GM12892 (cell line): ENCODE measurements around the gene CNTN6.

Experiments used
- DNase-seq: peaks from one replicate; pipeline ENCODE4 v3.0.0; 2011; ENCODE audit not compliant: insufficient read length
- FAIRE-seq: peaks from 2 replicates; lab custom pipeline; 2011; peaks lifted over from hg19 to GRCh38; lab: Jason Lieb, UNC
- POLR2A ChIP-seq: IDR thresholded peaks from 2 replicates; pipeline ENCODE4 v1.6.1; 2011; ENCODE audit warnings: low read depth, low read length, control low read depth
- POLR2AphosphoS5 ChIP-seq: IDR thresholded peaks from 2 replicates; pipeline ENCODE4 v1.6.1; 2011; ENCODE audit warnings: low read depth, low read length, control low read depth
- TAF1 ChIP-seq: IDR thresholded peaks from 2 replicates; pipeline ENCODE4 v1.6.1; 2011; ENCODE audit warnings: low read depth, mild to moderate bottlenecking, control low read depth, low read length, borderline replicate concordance

Gene CNTN6

DNA sequence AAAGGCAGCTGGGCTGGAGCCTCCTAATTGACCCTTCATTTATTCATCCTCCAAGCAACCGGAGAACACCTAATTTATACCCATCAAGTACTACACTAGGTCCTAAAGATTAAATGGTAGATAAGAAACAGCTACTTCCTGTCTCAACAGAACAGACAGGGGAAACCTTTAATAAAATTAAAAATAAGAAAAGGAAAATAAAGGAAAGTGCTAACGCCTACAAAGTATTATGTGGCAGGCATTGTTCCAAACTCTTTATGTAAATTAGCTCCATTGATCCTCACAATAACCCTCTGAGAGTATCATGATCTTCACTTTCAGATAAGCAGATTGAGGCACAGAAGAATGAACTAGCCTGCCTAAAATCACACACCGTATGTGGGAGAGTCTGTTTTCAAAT lies 139.5 kb downstream of the CNTN6 start:
- FAIRE-seq (no peak), DNase-seq (no peak)
- TF ChIP-seq POLR2AphosphoS5 (no peak), TAF1 (no peak), POLR2A (no peak)

DNA sequence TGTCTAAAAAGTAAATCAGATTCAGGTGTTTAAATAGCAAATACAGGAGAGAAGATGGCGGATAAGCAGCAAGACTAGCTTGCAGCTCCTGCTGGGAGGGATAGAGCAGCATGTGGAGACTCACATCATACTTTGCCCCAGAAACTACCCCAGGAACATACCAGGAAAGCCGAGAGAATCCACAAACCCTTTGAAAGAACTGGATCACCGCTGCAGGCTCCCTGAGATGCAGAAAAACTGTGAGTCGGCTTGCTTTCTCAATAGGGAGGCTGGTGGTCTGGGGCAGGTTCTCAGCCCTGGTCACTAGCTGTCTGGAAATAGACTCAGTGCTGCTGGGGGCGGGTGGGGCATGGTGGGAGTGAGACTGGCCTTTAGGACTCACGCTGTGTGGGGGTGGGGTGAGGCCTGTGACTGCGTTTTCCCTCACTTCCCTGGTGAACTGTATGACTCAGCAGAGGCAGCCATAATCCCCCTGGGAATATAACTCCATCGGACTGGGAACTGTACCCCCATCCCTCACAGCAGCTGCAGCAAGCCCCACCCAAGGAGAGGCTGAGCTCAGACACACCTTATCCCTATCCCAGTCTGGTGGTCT lies 142.8 kb downstream of the CNTN6 start:
- FAIRE-seq = no peak
- TF ChIP-seq TAF1 = no peak
- no peak for TF ChIP-seq POLR2A
- no peak for TF ChIP-seq POLR2AphosphoS5
- no peak for DNase-seq

DNA sequence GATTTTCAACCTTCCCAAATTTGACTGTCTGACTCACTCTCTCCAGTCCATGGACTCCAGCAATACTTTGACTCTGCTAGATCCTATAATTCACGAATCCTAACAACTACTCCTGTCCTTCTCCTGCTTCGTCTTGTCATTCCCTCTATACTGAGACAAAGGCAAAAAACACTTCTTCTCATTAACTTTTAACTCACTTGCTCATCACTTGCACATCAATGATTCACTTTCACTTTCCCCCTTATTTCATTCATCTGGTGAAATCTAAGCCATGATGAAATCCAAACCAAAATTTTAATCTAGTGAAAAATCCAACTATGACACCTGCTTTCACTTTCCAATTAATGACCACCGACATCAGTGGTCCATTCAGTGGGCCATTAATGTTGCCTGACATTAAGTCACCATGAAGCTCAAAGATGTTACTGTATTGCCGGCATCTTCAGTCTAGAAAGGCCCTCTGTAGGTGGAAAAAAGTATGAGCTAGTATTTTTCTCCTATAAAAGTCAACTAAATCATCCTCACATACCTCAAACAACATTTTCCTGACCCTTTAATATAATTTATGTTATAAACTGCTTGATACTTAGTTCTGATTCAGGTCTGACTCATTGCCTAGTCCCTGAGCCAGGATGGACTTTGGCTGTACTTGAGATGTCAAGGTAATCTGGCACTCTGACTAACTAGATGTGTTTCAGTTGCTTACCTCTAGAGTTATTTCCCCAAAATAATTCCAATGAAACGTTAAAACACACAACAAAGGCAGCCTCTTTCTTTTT lies 158.6 kb downstream of the CNTN6 start:
- DNase-seq = no peak
- FAIRE-seq = no peak
- TF ChIP-seq TAF1 (no peak), POLR2A (no peak), POLR2AphosphoS5 (no peak)

DNA sequence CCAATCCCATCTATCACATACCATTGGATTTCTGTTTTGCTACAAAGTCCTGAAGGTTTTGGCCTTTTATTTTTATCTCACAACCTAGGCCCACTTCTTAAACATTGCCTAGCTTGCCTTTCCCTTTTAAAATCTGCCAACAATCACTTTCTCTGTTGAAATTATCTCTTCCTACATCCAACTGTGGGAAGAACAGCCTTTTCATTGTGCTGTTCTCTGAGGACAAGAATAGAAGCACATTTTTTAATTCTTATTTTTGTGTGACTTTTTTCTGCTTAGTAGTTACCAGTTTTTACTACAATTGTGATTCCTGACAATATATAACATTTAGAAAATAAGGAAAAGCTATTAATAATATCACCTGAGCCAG lies 159.2 kb downstream of the CNTN6 start:
- no peak for DNase-seq
- no peak for FAIRE-seq
- no peak for TF ChIP-seq TAF1
- no peak for TF ChIP-seq POLR2A
- TF ChIP-seq POLR2AphosphoS5 = no peak

DNA sequence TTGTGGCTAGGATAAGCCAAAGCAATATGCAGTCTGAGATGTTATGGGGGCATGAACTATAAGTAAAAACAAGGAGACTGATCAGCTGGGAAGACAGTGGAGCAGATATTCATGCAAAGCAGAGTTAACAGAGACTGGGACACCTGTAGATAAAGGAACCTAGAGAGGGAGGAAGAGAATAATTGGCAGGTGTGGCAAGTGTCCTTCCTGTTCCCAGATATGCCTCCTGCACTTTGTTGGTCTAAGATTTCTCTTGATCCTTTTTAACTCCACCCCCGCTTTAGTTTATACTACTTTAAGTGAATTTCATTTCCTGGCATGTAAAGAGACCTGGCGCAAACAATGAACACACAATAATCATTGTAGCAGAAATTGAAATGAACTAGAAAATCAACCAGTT lies 169.4 kb downstream of the CNTN6 start:
- no peak for DNase-seq
- TF ChIP-seq TAF1 = no peak
- FAIRE-seq = no peak

DNA sequence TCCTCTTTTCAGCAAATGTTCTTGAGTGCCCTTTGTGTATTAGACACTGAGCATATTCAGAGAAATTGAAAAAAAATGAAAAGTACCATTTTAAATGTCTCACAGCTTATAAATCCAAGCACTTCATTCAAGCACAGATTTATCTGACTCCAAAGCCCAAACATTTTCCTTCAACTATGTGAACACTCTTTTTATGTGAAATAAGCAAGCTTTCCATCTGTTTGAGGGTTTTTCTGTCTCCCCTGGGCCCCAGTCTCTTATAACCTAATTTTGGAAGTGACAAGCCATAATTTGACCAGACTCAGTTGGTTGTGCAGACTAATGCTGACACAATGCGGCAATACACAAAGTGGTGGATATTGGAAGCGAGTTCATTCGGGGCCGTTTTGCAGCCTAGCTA lies 170.3 kb downstream of the CNTN6 start:
- FAIRE-seq (no peak), DNase-seq (no peak)
- TF ChIP-seq TAF1 (no peak), POLR2A (no peak), POLR2AphosphoS5 (no peak)

DNA sequence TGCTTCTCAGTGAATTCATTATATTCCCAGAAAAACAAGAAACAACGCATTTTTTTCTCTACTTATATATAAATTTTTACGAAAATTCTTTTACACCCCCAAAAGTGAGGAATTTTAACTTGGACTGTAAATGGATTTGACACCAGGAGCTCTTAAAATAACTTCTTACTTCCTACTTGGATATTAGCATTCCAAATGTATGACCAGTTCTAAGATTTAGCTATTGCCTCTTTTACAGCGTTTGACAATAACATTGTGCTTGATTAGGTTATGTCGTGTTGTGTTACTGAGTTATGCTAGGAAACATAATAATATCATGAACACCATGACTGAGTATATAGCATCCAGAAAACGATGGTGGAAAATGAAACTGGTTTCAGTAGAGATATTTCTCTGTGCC lies 177.0 kb downstream of the CNTN6 start:
- FAIRE-seq = no peak

DNA sequence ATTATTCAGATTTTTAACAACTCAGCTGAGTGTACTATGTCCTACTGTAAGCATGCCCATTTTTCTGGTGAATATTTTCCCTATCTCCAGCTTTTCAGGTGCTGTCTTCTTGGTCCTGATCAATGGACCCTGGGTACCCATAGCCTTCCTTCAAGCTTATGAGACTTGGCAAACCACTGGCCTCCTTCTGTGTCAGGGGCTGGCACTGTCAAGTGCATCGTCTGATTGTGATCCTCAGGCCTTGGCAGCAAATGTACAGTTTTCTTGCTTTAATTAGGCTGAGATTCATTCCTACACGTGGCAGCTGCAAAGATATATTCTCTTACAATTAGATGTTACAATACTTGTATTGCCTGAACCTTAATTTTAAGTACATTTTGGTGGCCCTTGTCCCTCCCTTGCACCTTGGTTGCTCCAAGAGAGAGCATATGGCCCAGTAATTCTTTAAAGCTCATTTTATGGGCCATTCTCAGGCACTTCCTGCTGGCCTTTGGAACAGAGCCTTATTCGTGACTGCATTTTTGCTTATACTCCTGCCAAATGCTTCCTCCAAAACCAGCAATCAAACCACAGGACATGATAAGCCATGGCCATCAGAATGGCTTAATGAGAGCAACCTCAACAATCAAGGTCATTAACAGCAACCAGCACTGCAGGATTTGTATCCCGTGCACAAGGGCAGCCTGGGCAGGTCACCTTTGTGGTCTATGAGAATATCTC lies 179.9 kb downstream of the CNTN6 start:
- FAIRE-seq (no peak), DNase-seq (no peak)
- no peak for TF ChIP-seq POLR2A
- TF ChIP-seq POLR2AphosphoS5 = no peak
- no peak for TF ChIP-seq TAF1

More for the DNA sequence above, 177.0 kb downstream of the CNTN6 start:
- TF ChIP-seq POLR2A (no peak), POLR2AphosphoS5 (no peak), TAF1 (no peak)
- no peak for DNase-seq

DNA sequence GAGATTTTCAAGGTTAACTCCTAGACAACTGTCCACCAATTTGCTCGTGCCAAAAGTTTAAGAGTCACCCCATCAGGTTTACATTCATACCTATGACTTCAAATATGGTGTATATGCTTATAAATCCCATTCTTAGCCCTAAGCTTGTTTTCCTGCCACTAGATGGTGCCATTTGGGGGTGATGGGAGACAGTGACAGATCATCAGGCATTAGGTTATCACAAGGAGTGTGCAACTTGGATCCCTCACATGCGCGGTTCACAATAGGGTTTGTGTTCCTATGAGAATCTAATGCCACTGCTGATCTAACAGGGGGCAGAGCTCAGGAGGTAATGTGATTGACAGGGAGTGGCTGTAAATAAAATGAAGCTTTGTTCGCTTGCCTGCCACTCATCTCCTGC lies 182.7 kb downstream of the CNTN6 start:
- TF ChIP-seq POLR2AphosphoS5 = no peak
- no peak for TF ChIP-seq TAF1
- TF ChIP-seq POLR2A = no peak
- FAIRE-seq (peak; percentile 48), DNase-seq (no peak)

DNA sequence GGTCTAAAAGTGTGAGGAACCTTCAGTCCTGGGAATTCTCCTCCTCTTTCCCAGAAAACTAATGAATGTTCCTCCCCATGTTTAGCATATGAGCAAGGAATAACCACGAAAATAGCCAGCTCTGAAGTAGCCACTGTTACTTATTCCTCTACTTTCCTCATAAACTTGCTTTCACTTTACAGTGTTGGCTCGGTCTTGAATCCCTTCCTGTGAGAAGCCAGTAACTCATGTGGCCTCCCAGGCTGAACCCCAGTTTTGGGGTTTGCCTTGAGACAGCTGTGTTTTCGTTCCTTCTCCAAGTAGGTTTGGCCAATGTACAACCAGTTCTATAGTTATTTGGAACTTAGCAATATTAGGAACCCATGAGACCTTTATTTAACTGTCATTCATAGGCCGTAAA lies 195.0 kb downstream of the CNTN6 start:
- FAIRE-seq (no peak), DNase-seq (no peak)
- TF ChIP-seq POLR2A (no peak), TAF1 (no peak)

DNA sequence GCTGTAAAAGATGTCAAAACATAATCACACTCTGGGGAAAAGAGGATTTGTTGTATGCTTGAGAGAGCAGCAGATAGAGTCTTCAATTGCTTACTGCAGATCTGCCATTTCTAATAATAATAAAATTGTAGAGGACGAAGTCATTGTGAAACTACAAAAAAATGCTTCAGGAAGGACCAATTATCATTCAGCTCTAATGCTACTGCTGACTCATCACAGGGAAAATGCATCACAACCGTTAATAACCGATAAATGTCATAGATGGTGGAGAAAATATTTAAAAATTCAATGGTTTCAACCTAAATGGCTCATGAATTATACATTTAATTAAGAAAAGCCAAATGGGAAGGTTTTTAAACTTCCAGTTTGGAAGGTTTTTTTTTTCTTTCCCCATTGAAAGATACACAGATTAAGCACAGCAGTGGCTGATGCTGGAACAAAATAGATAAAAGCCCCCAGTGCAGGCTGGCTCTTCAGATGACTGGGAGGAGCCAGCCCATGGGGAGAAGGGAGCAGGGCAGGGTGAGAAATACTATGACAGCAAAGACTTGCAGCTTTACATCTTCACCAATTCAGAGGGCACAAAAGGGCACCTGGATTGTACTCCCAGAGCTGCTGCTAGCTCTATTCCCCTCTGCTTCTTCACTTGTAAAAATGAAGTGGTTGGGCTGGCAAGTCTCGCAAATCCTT lies 196.1 kb downstream of the CNTN6 start:
- TF ChIP-seq POLR2AphosphoS5 (no peak), POLR2A (no peak), TAF1 (no peak)
- FAIRE-seq = no peak
- no peak for DNase-seq
